HG03460 (cell line): ENCODE measurements around the gene UBASH3B.
"Not testable (repeated sequence)": the region's sequence is repeated elsewhere in the genome, so short reads cannot be mapped to it uniquely, and the experiment has no call there.

Experiments used
- ATAC-seq: cut with Tn5 transposase; IDR thresholded peaks from one replicate; pipeline ENCODE4 v1.9.1; 2021; ENCODE audit not compliant: unreplicated experiment

The UBASH3B gene

DNA sequence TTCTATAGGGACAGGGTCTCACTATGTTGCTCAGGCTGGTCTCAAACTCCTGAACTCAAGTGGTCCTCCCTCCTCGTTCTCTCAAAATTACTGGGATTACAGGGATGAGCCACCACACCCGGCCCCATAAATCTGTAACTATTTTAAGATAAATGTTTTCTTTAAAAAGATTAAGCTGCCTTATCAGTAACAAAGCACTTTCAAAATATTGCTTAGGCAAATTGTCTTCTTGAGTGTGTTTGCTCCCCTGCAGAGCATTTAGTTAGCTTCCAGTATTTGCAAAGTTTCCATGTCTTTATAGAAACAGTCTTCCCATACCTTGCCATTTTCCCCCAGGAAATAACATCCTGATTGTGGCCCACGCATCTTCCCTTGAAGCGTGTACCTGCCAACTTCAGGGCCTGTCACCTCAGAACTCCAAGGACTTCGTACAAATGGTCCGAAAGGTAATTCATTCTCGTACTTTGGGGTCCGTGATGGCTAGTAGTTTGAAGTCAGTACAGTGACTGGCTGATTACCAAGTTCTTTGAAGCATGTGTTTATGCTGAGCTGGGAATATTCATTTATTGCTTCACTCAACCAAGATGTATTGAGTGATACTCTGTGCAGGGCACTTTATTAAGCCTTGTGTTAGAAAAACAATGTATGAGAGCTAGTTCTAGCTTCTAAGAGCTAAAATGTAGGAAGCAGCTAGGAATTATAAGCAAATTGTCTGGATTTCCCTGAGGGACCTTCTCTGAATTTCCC lies 152.4 kb downstream of the UBASH3B start:
- ATAC-seq = no peak

DNA sequence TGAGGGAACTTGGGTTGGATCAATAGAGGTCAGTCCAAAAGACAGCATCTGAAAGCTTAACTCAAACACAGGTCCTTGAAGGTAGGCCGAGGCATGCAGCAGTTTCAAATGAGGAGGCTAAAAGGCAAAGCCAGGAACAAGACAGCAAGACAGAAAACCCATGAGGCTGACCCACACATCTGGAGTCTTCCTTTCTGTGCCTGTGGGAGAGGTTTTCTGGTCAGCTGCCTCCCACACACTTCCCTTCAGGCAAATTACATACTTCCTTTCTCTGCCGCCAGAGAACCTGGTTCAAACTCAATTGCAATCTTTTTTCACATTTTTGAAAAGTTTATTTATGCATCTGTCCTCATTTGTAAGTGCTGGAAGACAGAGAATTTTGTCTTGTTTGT lies 153.0 kb downstream of the UBASH3B start:
- peak; percentile 81 for ATAC-seq

DNA sequence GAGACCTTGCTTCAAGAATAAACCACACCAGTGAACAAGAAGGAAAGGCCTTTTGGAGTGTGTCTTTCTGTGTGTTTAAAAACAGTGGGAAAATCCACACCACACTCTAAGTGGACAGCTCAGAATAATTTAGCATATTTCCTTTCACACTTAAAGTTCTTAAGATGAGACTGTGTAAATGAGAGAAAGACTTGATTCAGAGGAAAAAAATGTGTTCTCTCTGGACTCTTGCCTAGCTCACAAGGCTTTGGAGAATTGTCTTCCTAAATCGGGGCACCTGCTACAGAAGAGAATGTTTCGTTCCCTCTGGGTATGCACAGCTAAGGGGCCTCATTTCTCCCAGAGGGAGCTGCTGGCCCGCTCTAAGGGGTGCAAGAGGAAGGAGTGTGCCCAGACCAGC lies 154.3 kb downstream of the UBASH3B start:
- ATAC-seq = no peak

DNA sequence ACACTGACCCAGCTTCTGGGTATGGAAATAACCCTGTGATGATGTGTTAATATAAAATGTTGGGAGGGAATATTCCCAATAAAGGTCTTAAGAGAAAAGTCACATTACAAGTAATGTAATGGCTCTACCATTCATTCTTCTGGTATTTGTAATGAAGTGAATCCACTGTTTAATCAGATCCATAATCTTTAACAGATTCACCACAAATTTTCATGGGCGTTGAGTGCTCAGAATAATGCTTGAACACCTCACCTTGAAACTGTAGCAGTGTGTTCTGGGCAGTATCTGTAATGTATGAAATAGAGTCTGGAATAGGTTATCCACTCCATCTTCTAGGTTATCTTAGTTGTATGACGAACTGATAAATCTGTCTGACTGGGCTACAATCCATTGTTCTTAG lies 156.2 kb downstream of the UBASH3B start:
- ATAC-seq = no peak

DNA sequence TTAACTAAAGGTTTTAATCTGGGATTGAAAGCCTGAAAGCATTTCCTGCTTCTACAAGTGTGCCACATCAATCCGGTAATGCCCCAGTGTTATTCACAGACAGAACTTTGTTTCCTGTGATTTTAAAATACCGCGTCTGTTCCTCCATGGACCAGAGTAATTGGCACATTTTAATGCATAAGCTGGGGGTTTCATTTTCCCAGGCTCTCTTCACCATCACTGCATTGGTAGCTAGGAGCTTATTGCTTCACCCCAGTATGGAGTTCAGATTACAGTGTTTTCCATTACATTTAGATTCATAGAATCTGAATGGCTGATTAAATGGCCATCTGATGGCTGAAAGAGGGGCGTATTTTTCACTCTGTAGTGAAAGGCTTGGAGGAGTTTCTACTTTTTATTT lies 157.1 kb downstream of the UBASH3B start:
- no peak for ATAC-seq

DNA sequence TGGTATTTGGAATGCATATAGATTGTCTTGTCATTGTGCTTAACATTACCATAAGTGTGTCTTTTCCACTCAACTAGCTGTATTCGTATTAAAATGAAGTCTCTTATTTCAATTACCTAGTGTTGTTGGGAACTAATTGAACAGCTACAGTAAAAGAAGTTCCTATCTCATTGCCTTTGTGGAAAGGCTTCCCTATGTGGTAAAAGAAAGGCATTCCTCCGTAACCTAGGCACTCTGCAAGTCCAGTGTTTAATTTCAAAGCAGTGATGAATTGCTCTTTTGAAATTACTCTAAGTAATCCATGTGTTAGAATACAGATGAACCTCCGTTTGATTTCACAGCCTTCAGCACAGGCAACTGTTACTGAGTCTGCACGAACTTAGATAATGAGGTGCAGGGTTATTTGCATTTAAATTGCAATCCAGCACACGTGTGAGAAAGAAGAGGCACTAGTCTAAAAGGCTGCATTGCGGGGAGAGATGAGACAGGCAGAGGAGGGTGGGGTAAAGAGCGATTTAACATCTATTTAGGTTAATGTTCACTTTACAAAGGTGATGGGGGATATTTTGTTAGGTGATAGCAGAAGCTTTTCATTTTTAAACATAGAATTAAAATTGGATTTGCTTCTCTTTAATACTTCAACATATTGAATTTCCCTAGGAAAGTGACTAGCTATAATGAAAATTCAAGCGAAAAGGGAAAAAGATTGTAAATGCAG lies 157.8 kb downstream of the UBASH3B start:
- ATAC-seq = no peak

DNA sequence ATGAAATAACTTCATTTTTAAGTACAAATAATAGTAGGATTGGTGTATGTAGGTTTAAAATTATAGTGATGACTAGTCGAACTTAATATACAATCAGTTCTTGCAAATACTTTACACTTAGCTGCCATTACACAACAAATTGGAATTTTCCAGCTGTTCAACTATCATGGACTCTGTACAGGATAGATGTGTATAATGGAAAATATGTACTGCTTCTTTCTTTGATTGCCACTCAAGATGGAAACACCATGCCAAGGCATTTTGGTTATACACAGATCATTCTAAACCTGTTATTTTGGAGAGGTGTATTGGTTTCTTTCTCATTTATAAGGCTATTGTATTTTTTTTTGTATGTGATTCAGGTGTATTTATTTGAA lies 158.4 kb downstream of the UBASH3B start:
- no peak for ATAC-seq

DNA sequence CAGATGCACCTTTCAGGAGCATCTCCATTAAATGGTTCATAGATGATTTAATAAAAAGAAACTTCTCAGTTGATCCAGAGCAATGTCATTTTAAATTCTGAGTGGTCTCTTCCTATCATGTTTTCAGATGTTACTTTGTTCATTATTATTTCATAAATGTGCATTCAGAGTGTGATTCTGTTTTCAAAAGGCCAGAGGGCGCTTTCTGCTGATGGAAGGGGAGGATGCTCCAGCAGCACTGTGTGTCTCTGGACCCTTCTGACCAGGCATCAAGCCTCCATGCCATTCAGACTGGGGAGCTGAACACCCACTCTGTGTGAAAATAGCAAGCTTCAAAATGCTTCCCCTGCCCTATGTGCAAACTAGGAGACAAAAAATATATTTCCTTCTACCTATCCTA lies 158.9 kb downstream of the UBASH3B start:
- ATAC-seq = no peak

DNA sequence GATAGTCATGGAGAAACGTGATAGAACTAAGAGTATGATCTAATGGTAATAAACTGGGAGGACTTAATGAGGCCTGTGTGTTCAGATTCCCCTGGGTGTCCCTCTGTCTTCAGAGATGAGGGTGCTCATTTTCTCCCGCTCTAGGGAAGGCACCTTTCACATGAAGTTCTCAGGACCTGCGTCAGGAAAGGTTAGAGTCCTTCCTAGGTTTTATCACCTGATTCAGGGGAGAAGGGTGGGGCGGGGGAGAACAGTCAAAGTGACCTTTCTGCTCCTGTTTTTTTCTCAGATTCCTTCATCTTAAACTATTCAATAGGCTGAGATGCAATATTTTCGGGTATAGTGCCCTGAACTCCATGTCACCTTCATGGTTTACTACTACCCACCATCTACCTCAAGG lies 160.4 kb downstream of the UBASH3B start:
- no peak for ATAC-seq

DNA sequence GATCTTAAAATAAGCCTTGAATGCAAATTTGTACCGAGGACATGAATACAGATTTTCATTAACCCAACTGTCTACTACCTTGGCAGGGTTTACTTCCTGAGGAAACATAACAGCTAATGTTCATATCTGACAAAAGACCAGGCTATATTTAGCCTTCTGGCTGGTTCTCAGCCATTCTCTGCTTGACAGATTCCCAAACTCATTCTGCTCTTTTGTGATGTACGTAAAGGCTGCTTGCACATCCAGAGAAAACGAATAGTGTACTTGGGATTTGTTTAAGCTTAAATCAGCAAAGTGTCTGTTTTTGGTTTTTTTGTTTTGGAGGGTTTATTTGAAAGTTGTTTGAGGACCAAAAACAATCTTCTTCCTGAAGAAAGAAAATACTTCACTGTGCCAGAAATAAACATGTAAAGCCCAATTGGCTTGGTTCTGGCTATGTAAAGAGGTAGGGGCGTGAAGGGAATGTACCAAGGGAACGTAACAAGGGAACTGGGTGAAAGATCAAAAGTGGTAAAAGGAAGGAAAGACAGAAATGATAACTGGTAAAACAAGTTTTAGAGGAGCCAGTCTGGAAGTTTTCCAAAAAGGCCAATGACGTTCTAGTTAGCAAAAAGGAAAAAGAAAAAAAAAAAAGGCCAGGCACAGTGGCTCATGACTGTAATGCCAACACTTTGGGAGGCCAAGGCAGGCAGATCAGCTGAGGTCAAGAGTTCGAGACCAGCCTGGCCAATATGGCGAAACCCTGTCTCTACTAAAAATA lies 161.4 kb downstream of the UBASH3B start:
- no peak for ATAC-seq

DNA sequence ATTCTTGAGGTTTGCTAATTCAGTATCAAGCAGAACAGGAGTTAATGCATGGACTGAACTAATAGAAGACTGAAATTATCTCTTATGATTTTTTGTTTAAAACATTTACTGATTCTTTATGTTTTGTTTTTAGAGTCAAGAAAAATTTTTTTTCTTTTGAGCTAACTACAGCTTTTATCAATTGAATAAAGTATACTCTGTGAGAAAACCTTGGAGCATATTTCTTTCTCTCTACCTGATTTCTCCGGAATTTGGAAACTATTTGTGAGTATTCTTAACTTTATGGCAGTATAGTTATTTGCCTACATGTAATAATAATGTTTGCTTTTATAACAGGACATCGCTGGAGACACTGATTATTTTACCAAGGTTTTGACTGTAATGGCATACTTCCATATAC lies 164.6 kb downstream of the UBASH3B start:
- ATAC-seq = no peak

DNA sequence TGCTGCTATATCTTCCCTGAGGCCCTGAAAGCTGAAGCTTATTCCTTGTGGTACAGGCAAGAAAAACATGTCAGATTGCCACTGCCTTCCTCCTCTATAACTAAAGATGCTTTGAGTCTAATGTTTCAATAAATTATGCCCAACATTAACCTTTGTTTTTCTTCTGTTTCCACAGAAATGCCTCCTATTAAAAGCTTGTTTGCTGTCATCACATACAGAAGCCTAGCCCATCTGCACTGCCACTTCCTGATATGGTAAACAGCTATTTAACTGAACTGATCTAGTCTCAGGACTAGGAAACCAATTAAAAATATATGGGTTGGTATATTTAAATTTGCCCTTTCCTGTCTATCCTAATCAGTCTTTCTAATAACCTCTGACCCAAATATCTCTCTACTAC lies 165.6 kb downstream of the UBASH3B start:
- ATAC-seq = no peak

DNA sequence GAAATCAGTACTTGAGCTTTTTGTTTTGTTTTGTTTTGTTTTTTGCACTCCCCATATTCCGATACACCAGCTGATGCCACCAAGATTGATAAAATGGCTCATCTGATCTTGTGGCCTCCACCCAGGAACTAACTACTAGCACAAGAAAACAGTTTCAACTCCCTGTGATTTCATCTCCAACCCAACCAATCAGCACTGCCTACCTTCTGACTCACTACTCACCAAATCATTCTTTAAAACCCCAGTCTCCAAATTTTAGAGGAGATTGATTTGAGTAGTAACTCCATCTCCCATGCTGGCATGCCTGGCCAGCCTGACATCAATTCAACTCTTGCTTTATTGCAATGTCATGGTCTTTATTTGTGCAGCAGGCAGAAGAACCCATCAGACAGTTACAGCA lies 166.7 kb downstream of the UBASH3B start:
- no peak for ATAC-seq

DNA sequence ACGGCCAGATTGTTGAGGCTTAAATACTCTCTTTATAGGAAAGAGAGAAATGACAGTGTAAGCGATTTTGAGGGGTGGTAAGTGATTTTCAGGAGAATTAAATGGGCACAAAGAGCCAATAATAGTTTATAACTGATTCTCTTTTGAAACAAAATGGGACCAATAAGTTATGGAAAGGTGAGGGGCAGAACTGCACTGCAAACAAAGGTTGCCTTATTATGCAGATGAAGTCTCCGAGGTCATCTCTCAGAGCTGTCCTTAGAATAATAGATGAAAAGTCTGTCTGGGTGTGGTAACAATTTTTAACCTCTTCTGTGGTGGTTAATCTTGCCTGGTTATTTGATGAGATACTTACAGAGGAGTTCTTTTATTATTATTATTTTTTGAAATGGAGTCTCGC lies 168.0 kb downstream of the UBASH3B start:
- ATAC-seq = no peak

DNA sequence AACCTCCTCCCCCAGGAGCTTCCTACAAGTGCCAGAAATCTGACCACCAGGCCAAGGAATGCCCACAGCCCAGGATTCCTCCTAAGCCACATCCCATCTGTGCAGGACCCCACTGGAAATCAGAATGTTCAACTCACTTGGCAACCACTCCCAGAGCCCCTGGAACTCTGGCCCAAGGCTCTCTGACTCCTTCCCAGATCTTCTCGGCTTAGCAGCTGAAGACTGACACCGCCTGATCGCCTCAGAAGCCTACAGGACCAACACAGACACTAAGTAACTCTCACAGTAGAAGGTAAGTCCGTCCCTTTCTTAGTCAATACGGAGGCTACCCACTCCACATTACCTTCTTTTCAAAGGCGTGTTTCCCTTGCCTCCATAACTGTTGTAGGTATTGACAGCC lies 173.8 kb downstream of the UBASH3B start:
- ATAC-seq = not testable (repeated sequence)

DNA sequence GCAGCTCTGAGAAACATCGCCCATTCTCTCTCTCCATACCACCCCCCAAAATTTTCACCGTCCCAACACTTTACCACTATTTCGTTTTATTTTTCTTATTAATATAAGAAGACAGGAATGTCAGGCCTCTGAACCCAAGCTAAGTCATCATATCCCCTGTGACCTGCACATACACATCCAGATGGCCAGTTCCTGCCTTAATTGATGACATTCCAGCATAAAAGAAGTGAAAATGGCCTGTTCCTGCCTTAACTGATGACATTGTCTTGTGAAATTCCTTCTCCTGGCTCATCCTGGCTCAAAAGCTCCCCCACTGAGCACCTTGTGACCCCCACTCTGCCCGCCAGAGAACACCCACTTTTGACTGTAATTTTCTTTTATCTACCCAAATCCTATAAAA lies 176.8 kb downstream of the UBASH3B start:
- not testable (repeated sequence) for ATAC-seq

DNA sequence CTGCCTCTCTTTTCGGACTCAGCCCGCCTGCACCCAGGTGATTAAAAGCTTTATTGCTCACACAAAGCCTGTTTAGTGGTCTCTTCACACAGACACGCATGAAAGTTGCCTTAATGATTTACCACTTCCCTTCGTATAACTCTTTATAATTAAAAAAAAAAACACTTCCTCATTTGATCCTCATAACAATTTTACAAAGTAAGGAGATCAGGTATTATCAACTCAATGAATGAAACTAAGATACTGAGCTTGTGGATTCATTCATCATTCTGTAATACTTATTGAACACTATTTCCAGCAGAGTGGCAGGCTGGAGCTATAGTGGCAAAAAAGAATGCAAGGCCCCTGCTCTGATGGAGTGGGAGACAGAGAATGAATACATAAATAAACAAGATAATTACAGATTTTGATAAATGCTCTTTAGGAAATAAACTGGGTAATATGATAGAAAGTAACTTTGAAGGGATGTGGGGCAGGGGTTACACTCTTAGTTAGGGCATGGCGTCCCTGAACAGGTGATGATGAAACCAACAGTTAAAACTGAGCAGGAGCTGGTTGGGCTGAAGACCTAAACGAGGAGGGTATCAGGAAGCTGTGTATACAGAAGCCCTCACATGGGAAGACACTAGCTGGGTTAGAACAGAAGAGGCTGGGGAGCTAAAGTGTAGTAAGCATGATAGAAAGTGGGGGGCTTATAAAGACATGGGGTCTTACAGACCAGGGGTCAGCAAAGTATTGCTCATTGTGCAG lies 177.4 kb downstream of the UBASH3B start:
- ATAC-seq = no peak

DNA sequence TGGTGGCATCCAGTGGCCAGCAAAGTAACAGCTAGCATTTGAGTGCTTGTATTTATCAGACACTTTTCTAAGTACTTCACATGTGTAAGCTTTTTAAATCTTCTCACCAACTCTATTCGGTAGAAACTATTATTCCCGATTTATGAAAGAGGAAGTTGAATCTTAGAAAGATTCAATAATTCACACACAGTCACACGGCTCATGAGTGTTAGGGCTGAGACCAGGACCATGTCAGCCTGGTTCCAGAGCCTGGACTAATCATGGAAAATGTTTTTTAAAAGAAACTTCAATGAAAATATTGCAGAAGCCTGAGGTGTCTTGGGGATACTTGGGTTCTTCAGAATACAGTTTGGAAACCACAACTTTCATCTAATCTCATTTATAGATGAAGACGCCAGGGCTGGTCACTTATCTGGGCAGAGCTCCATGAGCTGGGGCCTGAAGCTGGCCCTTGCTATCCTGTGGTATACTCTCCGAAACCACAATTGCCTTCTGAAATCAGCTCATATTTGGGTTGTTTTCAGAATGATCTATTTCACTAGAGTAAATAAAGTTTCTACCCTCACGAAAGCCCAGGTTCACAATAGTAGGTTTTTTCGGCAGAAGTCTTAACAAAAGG lies 178.4 kb downstream of the UBASH3B start:
- no peak for ATAC-seq

DNA sequence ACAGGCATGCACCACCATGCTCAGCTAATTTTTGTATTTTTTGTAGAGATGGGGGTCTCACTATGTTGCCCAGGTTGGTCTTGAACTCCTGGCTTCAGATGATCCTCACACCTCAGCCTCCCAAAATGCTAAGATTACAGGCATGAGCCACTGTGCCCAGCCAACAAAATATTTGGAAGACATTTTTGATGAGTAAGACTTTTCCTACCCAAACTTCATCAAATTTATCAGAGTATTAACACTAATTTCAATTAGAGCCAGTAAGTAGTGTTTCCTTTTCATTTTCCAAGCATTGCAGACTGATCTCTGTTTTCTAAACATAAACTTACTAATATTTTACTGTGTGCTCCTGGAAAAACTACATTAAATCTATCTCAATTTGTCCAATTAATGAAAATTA lies 181.4 kb downstream of the UBASH3B start:
- ATAC-seq = no peak

DNA sequence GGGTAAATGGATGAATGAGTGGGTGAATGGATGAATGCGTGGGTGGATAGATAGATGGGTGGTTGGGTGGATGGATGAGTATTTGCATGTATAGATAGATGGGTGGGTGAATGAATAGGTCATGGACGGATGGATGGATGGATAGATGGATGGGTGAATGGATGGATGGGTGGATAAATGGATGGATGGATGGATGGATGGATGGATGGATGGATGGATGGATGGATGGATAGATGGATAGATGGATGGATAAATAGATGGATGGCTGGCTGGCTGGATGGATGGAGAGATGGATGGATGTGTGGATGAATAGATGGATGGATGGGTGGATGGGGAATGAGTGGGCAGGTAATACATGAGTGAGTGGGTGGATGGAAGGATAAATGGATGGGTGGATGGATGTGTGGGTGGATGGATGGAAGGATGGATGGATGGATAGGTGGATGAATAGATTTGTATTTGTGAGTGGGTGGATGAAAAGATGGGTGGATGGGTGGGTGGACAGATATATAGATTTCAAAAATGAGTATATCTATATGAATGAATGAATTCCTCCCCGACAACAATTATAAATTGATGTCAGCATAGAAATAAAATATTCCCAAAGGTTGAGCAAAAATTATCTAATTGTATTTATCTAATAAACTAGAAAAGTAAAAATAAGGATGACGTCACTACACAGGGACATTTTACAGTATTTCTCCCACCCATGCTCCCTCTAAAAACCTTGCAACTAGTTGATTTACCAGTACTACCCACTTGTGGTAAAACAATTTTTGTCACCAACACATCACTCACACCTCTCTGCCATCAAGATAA lies 182.2 kb downstream of the UBASH3B start:
- no peak for ATAC-seq
